CD14-positive monocyte (primary cell): ENCODE measurements around the gene ZNF554. TPM values are rescaled to one million over a fixed set of nuclear protein-coding genes. Genes with fewer than 3 reads are reported as not detected.

Source experiments
- DNase-seq, 3 donors: peaks; one replicate each; pipeline ENCODE4 v3.0.0-alpha.2; 2011 to 2022
- H2AFZ ChIP-seq: 2 replicates; pipeline ENCODE4 v1.6.0; 2012; ENCODE audit warnings: mild to moderate bottlenecking, low read depth, low read length, inconsistent platforms; ENCODE audit not compliant: insufficient read depth, poor library complexity, severe bottlenecking
- H3K27ac ChIP-seq, 2 donors: 1 replicate in 1 of 2; 2 replicates in 1 of 2; pipeline ENCODE4 v1.5.1; 2012 to 2013; ENCODE audit warnings: low read length in 2 of 2, control low read depth in 1 of 2, inconsistent platforms in 1 of 2, low read depth in 1 of 2, mild to moderate bottlenecking in 1 of 2
- H3K27me3 ChIP-seq, 2 donors: one replicate each; pipeline versions ENCODE4 v1.6.0 to v1.6.1; 2011 to 2013; ENCODE audit warnings: low read length in 2 of 2; ENCODE audit not compliant: control insufficient read depth in 2 of 2, insufficient read depth in 2 of 2
- H3K36me3 ChIP-seq, 2 donors: replicated peaks in 1 of 2; 1 replicate in 1 of 2; 2 replicates in 1 of 2; pipeline versions ENCODE4 v1.5.1 to v1.6.1; 2012 to 2013; ENCODE audit warnings: low read length in 2 of 2, control low read depth in 1 of 2, inconsistent platforms in 1 of 2, mild to moderate bottlenecking in 1 of 2; ENCODE audit not compliant: insufficient read depth in 2 of 2, control insufficient read depth in 1 of 2
- H3K4me1 ChIP-seq, 2 donors: 1 replicate in 1 of 2; 2 replicates in 1 of 2; pipeline versions ENCODE4 v1.5.1 to v1.6.1; 2012 to 2013; ENCODE audit warnings: low read length in 2 of 2, control low read depth in 1 of 2, inconsistent platforms in 1 of 2, mild to moderate bottlenecking in 1 of 2, moderate library complexity in 1 of 2; ENCODE audit not compliant: insufficient read depth in 2 of 2, control insufficient read depth in 1 of 2
- H3K4me2 ChIP-seq: replicated peaks from 2 replicates; pipeline ENCODE3; 2012; ENCODE audit warnings: low read length, moderate library complexity, mild to moderate bottlenecking; ENCODE audit not compliant: poor library complexity, severe bottlenecking; ENCODE audit errors: extremely low read depth
- H3K4me3 ChIP-seq, 3 experiments: fragments of 200-600 bp in 1 of 3; sonication (generic) in 1 of 3; replicated peaks in 1 of 3; 1 replicate in 2 of 3; 2 replicates in 1 of 3; pipeline ENCODE4 v1.5.1; 2011 to 2013; ENCODE audit warnings: low read length in 3 of 3, mild to moderate bottlenecking in 3 of 3, control low read depth in 2 of 3, low read depth in 2 of 3, inconsistent platforms in 1 of 3, moderate library complexity in 1 of 3
- H3K79me2 ChIP-seq: 2 replicates; pipeline ENCODE4 v1.6.0; 2012; ENCODE audit warnings: mild to moderate bottlenecking, control low read depth, inconsistent platforms, low read length, moderate library complexity; ENCODE audit not compliant: insufficient read depth
- H3K9ac ChIP-seq: 2 replicates; pipeline ENCODE4 v1.6.0; 2017; ENCODE audit warnings: low read length, mild to moderate bottlenecking; ENCODE audit not compliant: insufficient read depth, poor library complexity, severe bottlenecking
- H3K9me3 ChIP-seq, 2 donors: replicated peaks in 1 of 2; 1 replicate in 1 of 2; 2 replicates in 1 of 2; pipeline versions ENCODE4 v1.5.1 to v1.6.1; 2012 to 2013; ENCODE audit warnings: low read length in 2 of 2, control low read depth in 1 of 2; ENCODE audit not compliant: control insufficient read depth in 1 of 2, insufficient read depth in 1 of 2
- H4K20me1 ChIP-seq: 2 replicates; pipeline ENCODE4 v1.6.0; 2012; ENCODE audit warnings: mild to moderate bottlenecking, low read length, control low read depth, moderate library complexity; ENCODE audit not compliant: insufficient read depth
- H3K27ac Mint-ChIP-seq, 7 donors: one replicate each; pipeline ENCODE4 v1.8.0; 2020; ENCODE audit warnings: mild to moderate bottlenecking in 7 of 7, mixed read lengths in 7 of 7, moderate library complexity in 6 of 7, inconsistent platforms in 2 of 7
- H3K27me3 Mint-ChIP-seq, 3 donors: one replicate each; pipeline ENCODE4 v1.8.0; 2021 to 2022; ENCODE audit warnings: low read depth in 3 of 3, mild to moderate bottlenecking in 3 of 3, mixed read lengths in 3 of 3, moderate library complexity in 3 of 3, inconsistent platforms in 1 of 3
- H3K36me3 Mint-ChIP-seq, 2 donors: one replicate each; pipeline ENCODE4 v1.8.0; 2020; ENCODE audit warnings: mixed read lengths in 2 of 2, inconsistent platforms in 1 of 2, mild to moderate bottlenecking in 1 of 2
- H3K4me1 Mint-ChIP-seq: one replicate; pipeline ENCODE4 v1.8.0; 2020; ENCODE audit warnings: mild to moderate bottlenecking, mixed read lengths
- H3K4me3 Mint-ChIP-seq, 2 donors: one replicate each; pipeline ENCODE4 v1.8.0; 2020; ENCODE audit warnings: mild to moderate bottlenecking in 2 of 2, mixed read lengths in 2 of 2, moderate library complexity in 1 of 2
- H3K9me3 Mint-ChIP-seq, 7 donors: one replicate each; pipeline ENCODE4 v1.8.0; 2020 to 2022; ENCODE audit warnings: mixed read lengths in 7 of 7, mild to moderate bottlenecking in 6 of 7, moderate library complexity in 6 of 7, inconsistent platforms in 2 of 7
- CTCF ChIP-seq: fragments of 200-600 bp; IDR thresholded peaks from one replicate; pipeline ENCODE4 v1.8.0; 2022; ENCODE audit warnings: antibody characterized with exemption, mild to moderate bottlenecking
- WGBS: methylation state at CpG from one replicate; pipeline ENCODE4 v1.1.5; 2013; ENCODE audit warnings: missing lambda C conversion rate; ENCODE audit not compliant: insufficient coverage; 5-methylcytosine and 5-hydroxymethylcytosine counted together
- intact Hi-C, 2 donors: fragments of 100-400 bp; cut with micrococcal nuclease; formaldehyde crosslinking; loops; one replicate each; pipeline versions ENCODE4 v1.15.0 to v1.15.1; 2023
- polyA plus RNA-seq, 3 donors: library from polyadenylated mRNA; depleted of rRNA in 1 of 3; unstranded in 2 of 3; stranded (reverse) in 1 of 3; fragments of 300-500 nt in 2 of 3; fragments of >200 nt in 1 of 3; fragmentation: Illumina TruSeq in 2 of 3; gene quantifications; 1 replicate in 2 of 3; 2 replicates in 1 of 3; pipeline ENCODE4 v1.2.3, GENCODE V29; 2012 to 2021

ZNF554 gene
- polyA plus RNA-seq, 3 donors = 0.79 to 1.7 (median 0.91) TPM

GRCh38 chr19:2854849-2855248 is 35.2 kb downstream of the ZNF554 start:
- Histone ChIP-seq H2AFZ (no peak overlapping the region), H3K79me2 (no peaks in the 10 kb centered on the region), H3K9me3 (peaks cover 73 to 99% of the 10 kb centered on the region in 2 donors), H4K20me1 (no peaks in the 10 kb centered on the region), H3K27ac (no peak overlapping the region), H3K36me3 (peaks cover 34 to 49% of the 10 kb centered on the region in 2 donors), H3K27me3 (no peaks in the 10 kb centered on the region), H3K4me1 (peaks cover 7% of the 10 kb centered on the region in 2 donors), H3K4me2 (no peak overlapping the region), H3K4me3 (no peak overlapping the region), H3K9ac (no peak overlapping the region)
- WGBS = no CpG with 5 or more reads among the region's 3 CpGs
- Mint-ChIP-seq H3K36me3 (peaks cover 36 to 51% of the 10 kb centered on the region in 2 donors), H3K4me1 (peaks cover 8% of the 10 kb centered on the region), H3K27me3 (peaks cover 0 to 4% (median 0%) of the 10 kb centered on the region in 3 donors), H3K4me3 (no peak overlapping the region), H3K9me3 (peaks cover 73 to 98% (median 93%) of the 10 kb centered on the region in 7 donors), H3K27ac (no peak overlapping the region)
- DNase-seq = no peak
- intact Hi-C loops = no loop called here
- TF ChIP-seq CTCF = no peak

GRCh38 chr19:2856457-2857050 is 36.9 kb downstream of the ZNF554 start:
- Histone ChIP-seq H2AFZ (no peak overlapping the region), H3K9me3 (peaks cover 61 to 83% of the 10 kb centered on the region in 2 donors), H3K4me3 (no peak overlapping the region), H3K9ac (no peak overlapping the region), H3K36me3 (peaks cover 22 to 34% of the 10 kb centered on the region in 2 donors), H3K4me1 (no peaks in the 10 kb centered on the region), H3K4me2 (no peak overlapping the region), H3K27me3 (no peaks in the 10 kb centered on the region), H4K20me1 (no peaks in the 10 kb centered on the region), H3K27ac (no peak overlapping the region), H3K79me2 (no peaks in the 10 kb centered on the region)
- WGBS = 100% methylated on average over 1 of the region's 5 CpGs
- intact Hi-C loops = no loop called here
- Mint-ChIP-seq H3K4me3 (no peak overlapping the region), H3K27ac (no peak overlapping the region), H3K4me1 (no peaks in the 10 kb centered on the region), H3K36me3 (peaks cover 22 to 34% of the 10 kb centered on the region in 2 donors), H3K27me3 (peaks cover 0 to 4% (median 0%) of the 10 kb centered on the region in 3 donors), H3K9me3 (peaks cover 61 to 90% (median 80%) of the 10 kb centered on the region in 7 donors)
- DNase-seq = no peak
- TF ChIP-seq CTCF = no peak
